Esophagus muscularis mucosa (tissue), 4 donors: ENCODE data around the gene PAPSS1. TPM values are rescaled to one million over a fixed set of nuclear protein-coding genes. Genes with fewer than 3 reads are reported as not detected.

ENCODE experiments used
- DNase-seq: peaks from one replicate; pipeline ENCODE4 v3.0.0-alpha.2; 2017; ENCODE audit errors: extremely low spot score
- H3K27ac ChIP-seq, 4 donors: fragments of 200-600 bp; sonication (generic); replicated peaks in 1 of 4; 1 replicate in 3 of 4; 2 replicates in 1 of 4; pipeline ENCODE4 v1.5.1; 2016 to 2019; ENCODE audit warnings: mild to moderate bottlenecking in 1 of 4
- H3K27me3 ChIP-seq, 4 donors: fragments of 200-600 bp; sonication (generic); one replicate each; pipeline versions ENCODE4 v1.5.1 to v1.6.0; 2016 to 2019
- H3K36me3 ChIP-seq, 4 donors: fragments of 200-600 bp; sonication (generic); one replicate each; pipeline ENCODE4 v1.5.1; 2016 to 2019
- H3K4me1 ChIP-seq, 4 donors: fragments of 200-600 bp; sonication (generic); one replicate each; pipeline ENCODE4 v1.5.1; 2016 to 2019
- H3K4me3 ChIP-seq, 4 donors: fragments of 200-600 bp; sonication (generic); 1 replicate in 2 of 4; 2 replicates in 2 of 4; pipeline ENCODE4 v1.5.1; 2016 to 2019; ENCODE audit warnings: mild to moderate bottlenecking in 4 of 4, moderate library complexity in 1 of 4
- H3K9me3 ChIP-seq, 4 donors: fragments of 200-600 bp; sonication (generic); 1 replicate in 3 of 4; 2 replicates in 1 of 4; pipeline ENCODE4 v1.5.1; 2016 to 2019
- EP300 ChIP-seq: sonication (generic); formaldehyde crosslinking; IDR thresholded peaks from one replicate; pipeline ENCODE4 v1.6.1; 2017; ENCODE audit warnings: antibody characterized with exemption
- POLR2A ChIP-seq: fragments of 450-650 bp; IDR thresholded peaks from one replicate; pipeline ENCODE4 v1.6.1; 2017; ENCODE audit warnings: antibody characterized with exemption, moderate library complexity, mild to moderate bottlenecking, low read depth
- POLR2AphosphoS5 ChIP-seq, 2 donors: sonication (generic); formaldehyde crosslinking; IDR thresholded peaks; one replicate each; pipeline ENCODE4 v1.6.1; 2017; ENCODE audit warnings: antibody characterized with exemption in 2 of 2
- WGBS: methylation state at CpG from one replicate; pipeline ENCODE4 v1.1.5; 2018; 5-methylcytosine and 5-hydroxymethylcytosine counted together
- intact Hi-C: fragments of 100-400 bp; cut with DNase I; formaldehyde crosslinking; loops from one replicate; pipeline ENCODE4 v1.15.1; 2023
- total RNA-seq, 4 donors: library from RNA; depleted of rRNA; stranded (reverse); fragments of >200 nt; gene quantifications; one replicate each; pipeline versions ENCODE4 v1.1.0 to v1.2.1, GENCODE V29; 2016
- TF ChIP-seq, protein P1 (sequence below), 3 experiments: fragments of 200-600 bp in 2 of 3; fragments of 450-650 bp in 1 of 3; sonication (generic) in 2 of 3; IDR thresholded peaks; one replicate each; pipeline ENCODE4 v1.5.1; 2017 to 2019; ENCODE audit warnings: antibody characterized with exemption in 3 of 3, mild to moderate bottlenecking in 2 of 3, moderate library complexity in 1 of 3

PAPSS1 gene
- total RNA-seq, 4 donors from 2014 or later: 11.6 to 24.4 (median 18.1) TPM

DNA sequence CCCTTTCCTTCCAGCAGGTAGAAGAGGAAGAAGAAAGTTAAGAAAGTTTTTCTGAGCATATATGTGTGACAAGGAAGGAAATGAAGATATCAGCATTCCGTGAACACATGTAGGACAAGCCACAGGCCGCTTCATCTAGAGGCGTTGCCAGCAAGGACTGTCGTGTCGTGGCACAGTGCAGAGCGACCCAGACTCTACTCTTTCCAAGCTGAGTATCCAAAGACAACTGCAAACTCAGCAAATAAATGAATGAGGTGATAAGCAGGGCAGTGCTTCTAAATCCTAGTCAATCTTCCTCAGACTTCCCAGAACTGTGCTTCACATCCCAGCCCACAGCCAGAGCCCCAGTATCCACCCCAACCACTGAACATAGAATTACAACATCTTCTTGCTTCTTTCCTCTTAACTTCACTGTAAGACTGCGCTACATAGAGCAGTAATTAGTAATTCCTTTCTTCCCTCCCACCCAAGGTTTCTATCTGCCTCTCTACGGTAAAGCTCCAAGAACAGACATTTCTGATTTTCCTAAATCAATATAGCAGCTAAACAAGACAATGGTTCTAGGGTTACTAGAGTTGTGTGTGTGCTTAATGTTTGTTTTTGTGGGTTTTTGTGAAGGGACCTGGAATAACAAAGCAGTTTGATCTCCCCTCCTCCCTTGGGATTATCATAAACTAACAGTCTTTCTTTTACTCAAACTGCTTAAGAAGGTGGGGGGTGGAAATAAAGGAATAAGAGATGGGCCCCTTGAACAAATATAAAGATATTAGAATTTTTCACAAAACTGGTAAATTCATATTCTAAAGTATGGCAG lies 71.6 kb downstream of the PAPSS1 start:
- 98% methylated on average over 8 of the region's 8 CpGs for WGBS

DNA sequence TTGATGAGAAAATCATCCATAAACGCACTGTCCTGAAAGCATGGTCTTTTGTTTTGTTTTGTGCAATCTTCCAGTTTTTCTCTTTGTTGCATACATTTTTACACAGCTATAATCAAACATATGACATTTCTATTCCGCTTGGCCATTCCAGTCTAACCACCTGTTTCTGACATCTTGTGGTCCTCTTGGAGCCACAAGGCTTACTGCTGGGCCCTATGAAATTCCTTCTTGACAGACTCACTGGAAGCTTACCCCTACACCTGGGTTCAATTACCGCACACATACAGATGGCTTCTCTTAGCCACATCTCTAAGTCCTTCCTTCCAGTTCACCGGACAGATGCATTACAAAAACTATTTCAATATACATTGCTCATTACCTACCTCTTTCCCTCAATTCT lies 72.4 kb downstream of the PAPSS1 start:
- no peak overlapping the region for H3K27ac ChIP-seq
- H3K27me3 ChIP-seq: no peaks in the 10 kb centered on the region
- peaks cover 19 to 34% (median 23%) of the 10 kb centered on the region in 4 donors for H3K36me3 ChIP-seq
- H3K4me3 ChIP-seq: no peak overlapping the region
- no peaks in the 10 kb centered on the region for H3K4me1 ChIP-seq
- intact Hi-C loops: no loop called here
- 91% methylated on average over 4 of the region's 4 CpGs for WGBS
- DNase-seq: no peak
- TF ChIP-seq EP300 (no peak), POLR2A (no peak), POLR2AphosphoS5 (IDR thresholded peaks at IDR 0.05) (no peak)
- TF ChIP-seq, protein P1, sequence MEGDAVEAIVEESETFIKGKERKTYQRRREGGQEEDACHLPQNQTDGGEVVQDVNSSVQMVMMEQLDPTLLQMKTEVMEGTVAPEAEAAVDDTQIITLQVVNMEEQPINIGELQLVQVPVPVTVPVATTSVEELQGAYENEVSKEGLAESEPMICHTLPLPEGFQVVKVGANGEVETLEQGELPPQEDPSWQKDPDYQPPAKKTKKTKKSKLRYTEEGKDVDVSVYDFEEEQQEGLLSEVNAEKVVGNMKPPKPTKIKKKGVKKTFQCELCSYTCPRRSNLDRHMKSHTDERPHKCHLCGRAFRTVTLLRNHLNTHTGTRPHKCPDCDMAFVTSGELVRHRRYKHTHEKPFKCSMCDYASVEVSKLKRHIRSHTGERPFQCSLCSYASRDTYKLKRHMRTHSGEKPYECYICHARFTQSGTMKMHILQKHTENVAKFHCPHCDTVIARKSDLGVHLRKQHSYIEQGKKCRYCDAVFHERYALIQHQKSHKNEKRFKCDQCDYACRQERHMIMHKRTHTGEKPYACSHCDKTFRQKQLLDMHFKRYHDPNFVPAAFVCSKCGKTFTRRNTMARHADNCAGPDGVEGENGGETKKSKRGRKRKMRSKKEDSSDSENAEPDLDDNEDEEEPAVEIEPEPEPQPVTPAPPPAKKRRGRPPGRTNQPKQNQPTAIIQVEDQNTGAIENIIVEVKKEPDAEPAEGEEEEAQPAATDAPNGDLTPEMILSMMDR (IDR thresholded peaks at IDR 0.05): no peak
- H3K9me3 ChIP-seq: no peaks in the 10 kb centered on the region

More for the DNA sequence above, 71.6 kb downstream of the PAPSS1 start:
- TF ChIP-seq POLR2A (no peak), POLR2AphosphoS5 (IDR thresholded peaks at IDR 0.05) (no peak), EP300 (no peak)
- TF ChIP-seq, protein P1 (IDR thresholded peaks at IDR 0.05): no peak
- DNase-seq: no peak
- H3K27me3 ChIP-seq: no peaks in the 10 kb centered on the region
- intact Hi-C loops: no loop called here
- no peaks in the 10 kb centered on the region for H3K4me1 ChIP-seq
- no peak overlapping the region for H3K27ac ChIP-seq
- H3K36me3 ChIP-seq: peaks cover 14 to 37% (median 25%) of the 10 kb centered on the region in 4 donors
- H3K4me3 ChIP-seq: no peak overlapping the region
- no peaks in the 10 kb centered on the region for H3K9me3 ChIP-seq

GRCh38 chr4:107645604-107646003 lies 74.4 kb downstream of the PAPSS1 start:
- peaks cover 9 to 20% (median 16%) of the 10 kb centered on the region in 4 donors for H3K36me3 ChIP-seq
- 89% methylated on average over 4 of the region's 4 CpGs for WGBS
- no peak for TF ChIP-seq POLR2A
- no peak for DNase-seq
- H3K27me3 ChIP-seq: no peaks in the 10 kb centered on the region
- no peak overlapping the region for H3K4me3 ChIP-seq
- H3K4me1 ChIP-seq: peaks cover 5 to 7% (median 6%) of the 10 kb centered on the region in 4 donors
- no peak overlapping the region for H3K27ac ChIP-seq
- no peaks in the 10 kb centered on the region for H3K9me3 ChIP-seq
- intact Hi-C loops: no loop called here

GRCh38 chr4:107643021-107643420 lies 77.0 kb downstream of the PAPSS1 start:
- 81% methylated on average over 7 of the region's 7 CpGs for WGBS
- no peak overlapping the region for H3K27ac ChIP-seq
- H3K27me3 ChIP-seq: no peaks in the 10 kb centered on the region
- H3K9me3 ChIP-seq: no peaks in the 10 kb centered on the region
- no peak for TF ChIP-seq POLR2AphosphoS5 (IDR thresholded peaks at IDR 0.05)
- TF ChIP-seq EP300: no peak
- TF ChIP-seq, protein P1 (IDR thresholded peaks at IDR 0.05): no peak
- no peak for TF ChIP-seq POLR2A
- H3K4me1 ChIP-seq: peaks cover 6 to 10% (median 10%) of the 10 kb centered on the region in 4 donors
- no peak for DNase-seq
- H3K4me3 ChIP-seq: no peak overlapping the region
- peaks cover 9 to 20% (median 16%) of the 10 kb centered on the region in 4 donors for H3K36me3 ChIP-seq
- intact Hi-C loops: no loop called here

DNA sequence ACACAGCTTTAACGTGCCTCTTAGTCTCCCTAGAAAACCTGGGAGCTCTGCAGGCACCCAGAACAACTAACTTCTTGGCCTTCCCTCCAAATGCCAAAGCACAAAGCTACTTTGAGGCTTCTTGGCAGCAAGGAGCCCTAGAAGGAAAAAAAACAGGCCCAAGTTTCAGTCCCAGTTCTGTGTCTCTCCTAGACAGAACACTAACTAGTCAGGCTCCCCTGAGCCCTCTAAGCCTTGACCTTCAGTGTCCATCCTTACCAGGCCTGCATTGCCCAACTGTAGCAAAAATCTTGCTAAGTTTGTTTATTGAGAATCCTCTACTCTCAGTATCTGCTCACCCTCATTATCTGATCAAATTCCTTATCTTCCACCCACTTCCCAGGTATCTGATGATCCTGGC lies 79.2 kb downstream of the PAPSS1 start:
- Histone ChIP-seq H3K4me1 (peaks cover 6 to 10% (median 10%) of the 10 kb centered on the region in 4 donors), H3K9me3 (no peaks in the 10 kb centered on the region), H3K4me3 (no peak overlapping the region), H3K27ac (peak overlapping the region in 1 of 4 donors; percentile 12), H3K27me3 (no peaks in the 10 kb centered on the region), H3K36me3 (peaks cover 9 to 20% (median 16%) of the 10 kb centered on the region in 4 donors)
- no peak for DNase-seq
- 71% methylated on average over 1 of the region's 1 CpG for WGBS
- TF ChIP-seq POLR2AphosphoS5 (IDR thresholded peaks at IDR 0.05) (no peak), POLR2A (no peak), EP300 (no peak)
- TF ChIP-seq, protein P1 (IDR thresholded peaks at IDR 0.05): no peak
- intact Hi-C loops: no loop called here
